ENCODE data around the gene NAA20. TPM values are rescaled to one million over a fixed set of nuclear protein-coding genes. Genes with fewer than 3 reads are reported as not detected.
A peak's percentile ranks its signal among the peaks of the same experiment; 100 is the strongest.

NAA20 gene
- total and polyA plus RNA-seq, 2 of the 13 experiments (the other 11 are each of a cell fraction or from before 2014, with no cell fraction given): 81.9 to 82.8 TPM

GRCh38 chr20:20052074-20052970 is 35.2 kb downstream of the NAA20 start, which contains the start of the genes CFAP61 and CRNKL1 (continued):
- TF ChIP-seq THAP7 (CRISPR knock-in tag; IDR thresholded peaks at IDR 0.05): 0 out of 2 replicates have a peak, but pooled peaks have one; percentile 22
- TF ChIP-seq ZNF17 (CRISPR knock-in tag; IDR thresholded peaks at IDR 0.05): no peak
- TF ChIP-seq ZBTB40 (IDR thresholded peaks at IDR 0.05): peak; percentile 83
- peak; percentile 94 for TF ChIP-seq ZBTB40 (CRISPR knock-in tag; IDR thresholded peaks at IDR 0.05)
- TF ChIP-seq TCF7L2 (IDR thresholded peaks at IDR 0.05; ENCODE audit: low read depth, low read length): no peak
- peak; percentile 99 for TF ChIP-seq ZNF350 (CRISPR knock-in tag; IDR thresholded peaks at IDR 0.05; ENCODE audit: borderline replicate concordance, low read depth)
- TF ChIP-seq DR1 (CRISPR knock-in tag; IDR thresholded peaks at IDR 0.05): peak; percentile 92
- peak; percentile 87; the same call in 1 of the 2 replicates for TF ChIP-seq ZNF891 (CRISPR knock-in tag; IDR thresholded peaks at IDR 0.05)
- TF ChIP-seq ATF2 (CRISPR knock-in tag; IDR thresholded peaks at IDR 0.05): peak; percentile 85; the same call in 1 of the 2 replicates
- TF ChIP-seq KLF15 (CRISPR knock-in tag; IDR thresholded peaks at IDR 0.05; ENCODE audit: borderline replicate concordance): peak; percentile 80; the same call in 1 of the 2 replicates
- TF ChIP-seq SIX4 (CRISPR knock-in tag; IDR thresholded peaks at IDR 0.05): 0 out of 2 replicates have a peak, but pooled peaks have one; percentile 8
- 0 out of 2 replicates have a peak, but pooled peaks have one; percentile 69 for TF ChIP-seq CERS6 (CRISPR knock-in tag; IDR thresholded peaks at IDR 0.05)
- TF ChIP-seq ZNF10 (CRISPR knock-in tag; IDR thresholded peaks at IDR 0.05; ENCODE audit: borderline replicate concordance, low read depth): no peak; the same call in 1 of the 2 replicates
- TF ChIP-seq TBL1XR1 (IDR thresholded peaks at IDR 0.05; ENCODE audit: borderline replicate concordance, low read length, partially characterized antibody): peak; percentile 73
- TF ChIP-seq ZBTB7A (CRISPR knock-in tag; IDR thresholded peaks at IDR 0.05): peak; percentile 66; the same call in 1 of the 2 replicates
- TF ChIP-seq EHMT2 (IDR thresholded peaks at IDR 0.05; ENCODE audit: borderline replicate concordance, low read depth, low read length): no peak; the same call in 1 of the 2 replicates
